HTR-8/SVneo (cell line): ENCODE results near the gene THEMIS2.
A peak's percentile ranks its signal among the peaks of the same experiment; 100 is the strongest.
"Not testable (repeated sequence)": the region's sequence is repeated elsewhere in the genome, so short reads cannot be mapped to it uniquely, and the experiment has no call there.

Source experiments
- DNase-seq: peaks from one replicate; pipeline ENCODE4 v3.0.0; 2011; ENCODE audit warnings: low spot score, mixed read lengths; ENCODE audit not compliant: insufficient read length
- FAIRE-seq: peaks from 2 replicates; lab custom pipeline; 2011; peaks lifted over from hg19 to GRCh38; lab: Jason Lieb, UNC

The THEMIS2 gene

GRCh38 chr1:27862671-27863537, 9.4 kb upstream of the THEMIS2 start:
- DNase-seq (peak; percentile 72), FAIRE-seq (no peak)

GRCh38 chr1:27863538-27863915, 8.8 kb upstream of the THEMIS2 start:
- DNase-seq, result no peak
- no peak for FAIRE-seq

GRCh38 chr1:27864264-27864895, 8.0 kb upstream of the THEMIS2 start:
- FAIRE-seq (no peak), DNase-seq (no peak)

DNA sequence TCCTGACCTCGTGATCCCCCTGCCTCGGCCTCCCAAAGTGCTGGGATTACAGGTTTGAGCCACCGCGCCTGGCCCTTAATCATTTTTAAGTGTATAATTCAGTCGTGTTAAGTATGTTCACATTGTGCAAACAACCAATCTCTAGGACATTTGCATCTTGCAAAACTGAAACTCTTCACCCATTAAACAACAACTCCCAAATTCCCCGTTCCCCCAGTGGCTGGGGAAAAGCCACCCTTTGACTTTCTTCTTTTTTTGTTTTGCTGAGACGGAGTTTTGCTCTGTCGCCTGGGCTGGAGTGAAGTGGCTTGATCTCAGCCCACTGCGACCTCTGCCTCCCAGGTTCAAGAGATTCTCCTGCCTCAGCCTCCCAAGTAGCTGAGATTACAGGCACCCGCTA, 6.5 kb upstream of the THEMIS2 start:
- no peak for DNase-seq
- no peak for FAIRE-seq

DNA sequence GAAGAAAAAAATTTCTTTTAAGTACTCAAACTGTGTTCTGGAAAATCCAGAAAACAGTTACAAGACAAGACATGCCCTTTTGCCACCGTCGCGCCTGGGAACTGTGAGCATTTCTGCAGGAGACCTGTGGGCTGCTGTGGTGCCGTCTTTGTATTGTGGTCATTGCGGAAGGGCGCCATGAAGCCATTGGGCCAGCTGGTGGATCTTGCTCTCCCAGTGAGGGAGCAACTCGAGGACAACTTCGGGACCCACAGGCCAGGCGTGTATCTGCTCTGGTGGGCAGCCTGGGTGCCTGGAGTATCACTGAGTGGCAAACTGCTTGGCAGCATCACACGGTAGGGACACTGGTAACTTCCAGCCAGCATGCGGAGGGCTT, 3.8 kb upstream of the THEMIS2 start:
- FAIRE-seq, result no peak
- no peak for DNase-seq

GRCh38 chr1:27868932-27869718, 3.2 kb upstream of the THEMIS2 start:
- FAIRE-seq (no peak), DNase-seq (no peak)

DNA sequence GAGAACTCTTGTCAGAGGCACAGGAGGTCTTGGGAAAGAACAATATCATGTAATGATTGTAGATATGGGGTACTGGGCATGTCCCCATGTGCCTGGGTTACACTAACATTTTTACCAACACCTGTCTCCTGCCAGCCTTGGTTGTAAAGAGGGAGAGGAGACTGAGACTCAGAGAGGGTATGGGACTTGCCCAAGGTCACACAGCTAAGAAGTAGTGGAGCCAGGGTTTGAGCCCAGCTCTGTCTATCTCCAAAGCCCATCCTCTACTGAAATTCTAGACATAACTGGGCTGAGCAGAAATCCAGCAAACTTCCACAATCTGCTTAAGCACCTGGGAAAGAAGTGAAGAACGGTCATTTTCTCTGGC, 2.6 kb upstream of the THEMIS2 start:
- DNase-seq (no peak), FAIRE-seq (no peak)

GRCh38 chr1:27871076-27871475, 1.3 kb upstream of the THEMIS2 start:
- FAIRE-seq, DNase-seq: not testable (repeated sequence)

- DNase-seq (no peak), FAIRE-seq (no peak)
Measured at GRCh38 chr1:27872802-27873551, 633 bp downstream of the THEMIS2 start.

DNA sequence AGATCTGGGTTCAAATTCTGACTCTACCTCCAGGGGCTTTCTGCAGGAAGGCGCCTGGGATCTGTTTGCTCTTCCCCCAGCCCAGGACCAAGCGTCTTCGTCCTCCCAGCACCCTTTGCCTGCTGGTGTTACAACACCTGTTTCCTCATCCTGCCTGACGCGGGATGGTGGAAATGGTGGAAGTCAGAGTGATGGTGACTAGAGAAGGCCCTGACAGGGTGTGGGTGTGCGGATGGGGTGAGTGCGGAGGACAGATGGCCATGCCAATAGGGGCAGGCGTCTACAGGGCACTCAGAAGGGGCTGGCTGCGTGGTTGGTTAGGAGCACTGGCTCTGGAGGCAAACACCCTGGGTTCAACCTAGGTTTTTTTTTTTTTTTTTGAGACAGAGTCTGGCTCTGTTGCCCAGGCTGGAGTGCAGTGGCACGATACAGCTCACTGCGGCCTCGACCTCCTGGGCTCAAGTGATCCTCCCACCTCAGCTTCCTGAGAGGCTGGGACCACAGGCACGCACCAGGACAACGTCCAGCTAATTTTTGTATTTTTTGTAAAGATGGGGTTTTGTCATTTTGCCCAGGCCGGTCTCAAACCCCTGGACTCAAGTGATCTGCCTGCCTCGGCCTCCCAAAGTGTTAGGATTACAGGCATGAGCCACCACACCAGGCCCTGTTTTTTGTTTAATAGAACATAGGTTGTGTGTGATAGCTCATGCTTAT, 1.5 kb downstream of the THEMIS2 start:
- DNase-seq, result no peak
- FAIRE-seq, result no peak

GRCh38 chr1:27876341-27877114, 4.2 kb downstream of the THEMIS2 start:
- FAIRE-seq (no peak), DNase-seq (no peak)

DNA sequence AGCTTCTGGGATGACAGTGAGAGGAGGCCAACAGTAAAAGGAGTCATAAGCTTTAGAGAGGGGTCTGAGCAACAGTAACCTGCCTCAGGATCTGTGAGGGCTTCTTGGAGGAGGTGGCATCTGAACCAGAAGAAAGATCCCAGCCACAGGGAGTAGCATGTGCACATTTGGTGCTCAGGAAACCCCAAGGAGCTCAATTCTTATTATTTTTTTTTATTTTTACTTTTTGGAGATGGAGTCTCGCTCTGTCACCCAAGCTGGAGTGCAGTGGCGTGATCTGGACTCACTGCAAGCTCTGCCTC, 4.7 kb downstream of the THEMIS2 start:
- no peak for FAIRE-seq
- DNase-seq, result no peak

- FAIRE-seq, result no peak
Measured at GRCh38 chr1:27878039-27878438, 5.7 kb downstream of the THEMIS2 start.

GRCh38 chr1:27878787-27879335, 6.5 kb downstream of the THEMIS2 start:
- FAIRE-seq, result no peak

More at GRCh38 chr1:27878039-27878438, 5.7 kb downstream of the THEMIS2 start:
- DNase-seq, result no peak

GRCh38 chr1:27879374-27880082, 7.2 kb downstream of the THEMIS2 start:
- DNase-seq, result no peak
- FAIRE-seq, result no peak

More at GRCh38 chr1:27878787-27879335, 6.5 kb downstream of the THEMIS2 start:
- no peak for DNase-seq

- FAIRE-seq, result no peak
Measured at GRCh38 chr1:27882543-27882903, 10.2 kb downstream of the THEMIS2 start.

GRCh38 chr1:27883536-27883935, 11.2 kb downstream of the THEMIS2 start:
- no peak for FAIRE-seq
- no peak for DNase-seq

More at GRCh38 chr1:27882543-27882903, 10.2 kb downstream of the THEMIS2 start:
- DNase-seq, result no peak
